Thyroid gland (tissue), 4 donors: Measurements from ENCODE around the gene LHCGR. TPM values are rescaled to one million over a fixed set of nuclear protein-coding genes. Genes with fewer than 3 reads are reported as not detected.

ENCODE experiments used
- DNase-seq, 2 donors: peaks; one replicate each; pipeline ENCODE4 v3.0.0-alpha.2; 2019
- H3K27ac ChIP-seq, 3 donors: fragments of 200-600 bp; sonication (generic); 1 replicate in 2 of 3; 2 replicates in 1 of 3; pipeline ENCODE4 v1.5.1; 2016 to 2019; ENCODE audit warnings: mild to moderate bottlenecking in 1 of 3, moderate library complexity in 1 of 3
- H3K27me3 ChIP-seq: fragments of 200-600 bp; sonication (generic); one replicate; pipeline ENCODE4 v1.5.1; 2019
- H3K36me3 ChIP-seq, 2 donors: fragments of 200-600 bp; sonication (generic); one replicate each; pipeline ENCODE4 v1.5.1; 2016 to 2019
- H3K4me1 ChIP-seq, 2 donors: fragments of 200-600 bp; sonication (generic); one replicate each; pipeline ENCODE4 v1.5.1; 2017 to 2019
- H3K4me3 ChIP-seq, 3 donors: fragments of 200-600 bp; sonication (generic); replicated peaks in 1 of 3; 1 replicate in 2 of 3; 2 replicates in 1 of 3; pipeline ENCODE4 v1.5.1; 2016; ENCODE audit warnings: mild to moderate bottlenecking in 1 of 3
- H3K9me3 ChIP-seq: fragments of 200-600 bp; sonication (generic); one replicate; pipeline ENCODE4 v1.5.1; 2017
- CTCF ChIP-seq, 6 experiments: fragments of 200-600 bp in 3 of 6; fragments of 450-650 bp in 3 of 6; sonication (generic) in 3 of 6; IDR thresholded peaks; one replicate each; pipeline ENCODE4 v1.5.1; 2016 to 2019; ENCODE audit warnings: antibody characterized with exemption in 6 of 6, mild to moderate bottlenecking in 2 of 6, inconsistent platforms in 1 of 6, moderate library complexity in 1 of 6
- POLR2A ChIP-seq, 2 donors: fragments of 450-650 bp; IDR thresholded peaks; one replicate each; pipeline ENCODE4 v1.6.1; 2017; ENCODE audit warnings: antibody characterized with exemption in 2 of 2, mild to moderate bottlenecking in 2 of 2, moderate library complexity in 1 of 2
- WGBS, 2 donors: methylation state at CpG; one replicate each; pipeline ENCODE4 v1.1.5; 2017; 5-methylcytosine and 5-hydroxymethylcytosine counted together
- intact Hi-C: fragments of 100-400 bp; cut with DNase I; formaldehyde crosslinking; loops from one replicate; pipeline ENCODE4 v1.15.1; 2023
- total RNA-seq, 4 donors: library from RNA; depleted of rRNA; stranded (reverse); fragments of >200 nt; gene quantifications; one replicate each; pipeline ENCODE4 v1.2.3, GENCODE V29; 2016

Gene LHCGR
- total RNA-seq, 4 donors from 2014 or later = 0.59 to 1.7 (median 1.1) TPM

DNA sequence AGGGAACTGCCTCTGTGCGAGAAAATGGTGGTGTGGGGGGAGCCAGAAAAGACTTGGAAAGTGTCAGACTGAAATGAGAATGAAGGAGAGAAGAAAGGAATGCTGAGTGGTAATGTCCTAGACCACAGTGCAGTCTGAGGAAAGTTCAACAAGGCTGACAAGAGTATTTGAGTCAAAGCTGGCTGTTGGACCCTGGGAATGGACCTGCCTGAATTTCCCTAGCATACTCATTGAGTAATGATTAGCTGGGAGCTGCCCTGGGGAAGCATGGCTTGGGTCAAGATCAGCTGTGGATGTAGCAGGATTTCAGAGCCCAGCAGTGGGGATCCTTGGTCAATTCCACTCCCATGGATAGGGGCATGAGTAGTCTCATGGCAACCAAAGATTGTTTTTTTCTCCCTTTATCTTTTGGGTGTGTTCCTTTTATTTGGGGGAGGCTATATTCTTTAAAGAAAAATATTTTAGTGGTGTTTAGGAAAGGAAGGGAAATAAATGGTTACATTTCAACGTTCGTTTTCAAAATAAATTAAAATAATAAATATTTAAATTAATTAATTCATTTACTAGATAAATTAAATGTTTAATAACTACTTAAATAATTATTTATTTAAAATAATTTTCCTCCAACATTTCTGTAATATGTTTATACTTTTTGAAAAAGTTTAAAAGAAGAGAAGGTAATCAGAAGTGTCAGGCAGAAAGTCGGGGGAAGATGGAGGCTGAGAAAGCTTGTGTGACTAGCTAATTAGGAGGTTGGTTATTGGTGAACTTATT lies 15.9 kb upstream of the LHCGR start:
- Histone ChIP-seq H3K4me1 (no peaks in the 10 kb centered on the region), H3K4me3 (no peak overlapping the region), H3K27ac (no peak overlapping the region), H3K9me3 (no peaks in the 10 kb centered on the region), H3K36me3 (no peaks in the 10 kb centered on the region), H3K27me3 (no peaks in the 10 kb centered on the region)
- WGBS, 2 donors = 91 to 93% methylated on average over 4 of the region's 4 CpGs
- no peak for DNase-seq
- TF ChIP-seq POLR2A (IDR thresholded peaks at IDR 0.05) (no peak), CTCF (IDR thresholded peaks at IDR 0.05) (no peak)
- intact Hi-C loops = no loop called here

- TF ChIP-seq POLR2A (IDR thresholded peaks at IDR 0.05) (no peak), CTCF (IDR thresholded peaks at IDR 0.05) (no peak)
- no peaks in the 10 kb centered on the region for H3K4me1 ChIP-seq
- WGBS, 2 donors = 91 to 95% methylated on average over 1 of the region's 1 CpG
- no peaks in the 10 kb centered on the region for H3K27me3 ChIP-seq
- no peaks in the 10 kb centered on the region for H3K9me3 ChIP-seq
- no peak overlapping the region for H3K4me3 ChIP-seq
- no peak for DNase-seq
- no peaks in the 10 kb centered on the region for H3K36me3 ChIP-seq
- intact Hi-C loops = no loop called here
- H3K27ac ChIP-seq = no peak overlapping the region
Measured at GRCh38 chr2:48770181-48770580, 14.7 kb upstream of the LHCGR start.

GRCh38 chr2:48768669-48769068 lies 13.1 kb upstream of the LHCGR start:
- no peak for DNase-seq
- H3K4me3 ChIP-seq = no peak overlapping the region
- no peaks in the 10 kb centered on the region for H3K4me1 ChIP-seq
- intact Hi-C loops = no loop called here
- WGBS, 2 donors = 61 to 68% methylated on average over 3 of the region's 3 CpGs
- H3K27me3 ChIP-seq = no peaks in the 10 kb centered on the region
- no peak overlapping the region for H3K27ac ChIP-seq
- no peaks in the 10 kb centered on the region for H3K36me3 ChIP-seq
- H3K9me3 ChIP-seq = no peaks in the 10 kb centered on the region
- TF ChIP-seq CTCF (IDR thresholded peaks at IDR 0.05) (no peak), POLR2A (IDR thresholded peaks at IDR 0.05) (no peak)

GRCh38 chr2:48767330-48767729 lies 11.8 kb upstream of the LHCGR start:
- no peaks in the 10 kb centered on the region for H3K4me1 ChIP-seq
- H3K27me3 ChIP-seq = no peaks in the 10 kb centered on the region
- WGBS, 2 donors = 57 to 75% methylated on average over 6 to 8 of the region's 8 CpGs
- DNase-seq = peak in 1 of 2 donors; percentile 6
- intact Hi-C loops = no loop called here
- H3K36me3 ChIP-seq = no peaks in the 10 kb centered on the region
- H3K9me3 ChIP-seq = no peaks in the 10 kb centered on the region
- H3K27ac ChIP-seq = no peak overlapping the region
- TF ChIP-seq CTCF (IDR thresholded peaks at IDR 0.05) = no peak
- TF ChIP-seq POLR2A (IDR thresholded peaks at IDR 0.05) = no peak
- no peak overlapping the region for H3K4me3 ChIP-seq

- Histone ChIP-seq H3K27me3 (no peaks in the 10 kb centered on the region), H3K36me3 (no peaks in the 10 kb centered on the region), H3K9me3 (no peaks in the 10 kb centered on the region), H3K27ac (no peak overlapping the region), H3K4me3 (no peak overlapping the region), H3K4me1 (no peaks in the 10 kb centered on the region)
- intact Hi-C loops = no loop called here
- TF ChIP-seq CTCF (IDR thresholded peaks at IDR 0.05) = no peak
- no peak for TF ChIP-seq POLR2A (IDR thresholded peaks at IDR 0.05)
- no peak for DNase-seq
- WGBS, 2 donors = 73 to 74% methylated on average over 3 of the region's 3 CpGs
Measured at GRCh38 chr2:48760826-48761225, 5.3 kb upstream of the LHCGR start.
